Brain microvascular endothelial cell (primary cell): Measurements from ENCODE around the gene ADGRD1.

Experiments used
- DNase-seq: peaks from one replicate; pipeline ENCODE4 v3.0.0-alpha.2; 2020
- H3K27ac ChIP-seq: fragments of 250-450 bp; sonication (Bioruptor Pico); 2 replicates; pipeline ENCODE4 v1.5.1; 2020; ENCODE audit warnings: mild to moderate bottlenecking, moderate library complexity
- H3K27me3 ChIP-seq: fragments of 250-450 bp; sonication (Bioruptor Pico); replicated peaks from 2 replicates; pipeline ENCODE4 v1.5.1; 2020; ENCODE audit warnings: mild to moderate bottlenecking
- H3K36me3 ChIP-seq: fragments of 250-450 bp; sonication (Bioruptor Pico); replicated peaks from 2 replicates; pipeline ENCODE4 v1.5.1; 2020; ENCODE audit warnings: mild to moderate bottlenecking
- H3K4me3 ChIP-seq: 2 replicates; pipeline ENCODE4 v1.5.1; 2011; ENCODE audit warnings: low read depth, mild to moderate bottlenecking, control low read depth, low read length, moderate library complexity
- CTCF ChIP-seq: IDR thresholded peaks from 2 replicates; pipeline ENCODE4 v1.5.1; 2011; ENCODE audit warnings: low read depth, mild to moderate bottlenecking, moderate library complexity, low read length, control low read depth, inconsistent platforms; ENCODE audit errors: missing control alignments
- in situ Hi-C: cut with HindIII; loops from 2 replicates; pipeline ENCODE4 v1.10.0; 2017; ENCODE audit warnings: low sequenced_read_pairs, low pct_ligation_motif_present

Gene ADGRD1

GRCh38 chr12:131089531-131090273 lies 136.0 kb downstream of the ADGRD1 start:
- no peaks in the 10 kb centered on the region for H3K36me3 ChIP-seq
- no peak for TF ChIP-seq CTCF
- no peak overlapping the region for H3K4me3 ChIP-seq
- in situ Hi-C loops, result no loop called here
- DNase-seq, result no peak
- H3K27ac ChIP-seq, result no peak overlapping the region
- H3K27me3 ChIP-seq, result no peaks in the 10 kb centered on the region

DNA sequence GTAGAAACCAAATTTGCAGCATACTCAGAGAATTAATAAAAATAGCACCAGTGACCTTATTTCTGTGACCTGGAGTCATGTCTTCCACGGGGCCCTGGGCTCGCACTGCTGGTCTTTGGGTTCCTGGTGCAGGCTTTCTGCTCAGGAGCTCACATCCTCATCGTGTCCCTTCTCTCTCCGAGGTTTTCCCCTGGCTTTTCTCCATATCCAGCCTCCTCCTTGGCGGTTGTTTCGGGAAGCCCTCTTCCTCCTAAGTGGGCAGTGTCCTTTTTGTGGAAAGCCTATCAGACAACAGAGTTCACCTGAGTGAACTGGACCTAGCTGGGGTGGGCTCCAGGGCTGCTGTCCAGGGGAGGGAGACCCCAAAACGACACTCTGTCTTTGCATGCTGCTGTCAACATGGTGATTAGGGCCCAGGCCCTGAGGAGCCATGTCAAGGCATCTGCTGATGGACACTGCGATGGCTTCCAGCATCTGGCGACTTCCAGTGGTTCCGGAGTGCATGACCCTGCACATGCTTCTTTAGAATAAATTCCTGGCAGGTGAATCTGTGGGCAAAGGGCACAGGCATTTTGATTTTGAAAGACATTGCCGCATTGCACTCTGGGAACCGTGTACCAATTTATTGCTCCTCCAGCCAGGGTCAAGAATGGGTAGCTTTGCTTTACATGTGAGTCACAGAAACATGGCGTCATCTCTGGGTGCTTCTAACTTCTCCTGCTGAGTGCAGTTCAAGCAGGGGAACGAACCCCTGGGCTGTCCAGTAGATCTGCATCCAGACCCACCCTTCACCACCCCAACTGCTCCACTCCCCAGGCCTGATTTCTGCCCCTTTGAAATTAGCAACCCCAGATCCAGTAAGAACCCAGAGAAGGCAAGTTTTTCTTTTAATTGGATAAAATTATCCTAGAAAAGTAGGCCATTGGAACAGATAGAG lies 136.8 kb downstream of the ADGRD1 start:
- no peak for TF ChIP-seq CTCF
- no peaks in the 10 kb centered on the region for H3K36me3 ChIP-seq
- in situ Hi-C loops, result no loop called here
- H3K27me3 ChIP-seq, result no peaks in the 10 kb centered on the region
- DNase-seq, result no peak
- no peak overlapping the region for H3K27ac ChIP-seq
- H3K4me3 ChIP-seq, result no peak overlapping the region

DNA sequence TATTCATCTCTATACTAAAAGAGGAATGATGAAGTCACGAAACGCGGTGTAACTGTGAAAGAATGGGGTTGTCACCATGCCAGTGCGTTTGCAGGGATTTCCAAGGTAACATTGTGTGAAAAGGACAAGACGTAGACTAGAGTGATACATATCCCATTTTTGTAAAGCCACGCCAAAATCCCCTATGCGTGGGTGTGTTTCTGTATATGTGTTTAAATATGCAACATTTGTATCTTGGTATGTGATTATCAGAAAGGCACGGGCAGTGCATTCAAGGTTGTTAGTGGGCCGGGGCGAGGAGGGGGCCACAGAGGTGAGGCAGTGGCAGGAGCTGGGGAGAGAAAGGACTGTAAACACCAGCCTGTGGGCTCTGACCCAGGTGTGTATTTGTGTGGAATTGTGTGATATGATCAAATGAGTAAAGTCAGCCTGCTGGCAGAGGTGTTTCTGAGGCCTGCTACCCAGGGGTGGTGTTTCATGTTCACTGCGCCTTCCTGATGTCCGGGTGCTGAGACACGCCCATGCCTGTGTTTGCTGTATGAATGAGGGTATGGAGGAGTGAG lies 137.8 kb downstream of the ADGRD1 start:
- TF ChIP-seq CTCF, result no peak
- no peak overlapping the region for H3K27ac ChIP-seq
- H3K36me3 ChIP-seq, result no peaks in the 10 kb centered on the region
- no peak overlapping the region for H3K4me3 ChIP-seq
- in situ Hi-C loops, result no loop called here
- H3K27me3 ChIP-seq, result no peaks in the 10 kb centered on the region
- no peak for DNase-seq

- no peak for DNase-seq
- H3K27ac ChIP-seq, result no peak overlapping the region
- H3K36me3 ChIP-seq, result no peaks in the 10 kb centered on the region
- TF ChIP-seq CTCF, result no peak
- no peaks in the 10 kb centered on the region for H3K27me3 ChIP-seq
- H3K4me3 ChIP-seq, result no peak overlapping the region
- in situ Hi-C loops, result no loop called here
Observed at GRCh38 chr12:131091976-131092691, 138.4 kb downstream of the ADGRD1 start.

DNA sequence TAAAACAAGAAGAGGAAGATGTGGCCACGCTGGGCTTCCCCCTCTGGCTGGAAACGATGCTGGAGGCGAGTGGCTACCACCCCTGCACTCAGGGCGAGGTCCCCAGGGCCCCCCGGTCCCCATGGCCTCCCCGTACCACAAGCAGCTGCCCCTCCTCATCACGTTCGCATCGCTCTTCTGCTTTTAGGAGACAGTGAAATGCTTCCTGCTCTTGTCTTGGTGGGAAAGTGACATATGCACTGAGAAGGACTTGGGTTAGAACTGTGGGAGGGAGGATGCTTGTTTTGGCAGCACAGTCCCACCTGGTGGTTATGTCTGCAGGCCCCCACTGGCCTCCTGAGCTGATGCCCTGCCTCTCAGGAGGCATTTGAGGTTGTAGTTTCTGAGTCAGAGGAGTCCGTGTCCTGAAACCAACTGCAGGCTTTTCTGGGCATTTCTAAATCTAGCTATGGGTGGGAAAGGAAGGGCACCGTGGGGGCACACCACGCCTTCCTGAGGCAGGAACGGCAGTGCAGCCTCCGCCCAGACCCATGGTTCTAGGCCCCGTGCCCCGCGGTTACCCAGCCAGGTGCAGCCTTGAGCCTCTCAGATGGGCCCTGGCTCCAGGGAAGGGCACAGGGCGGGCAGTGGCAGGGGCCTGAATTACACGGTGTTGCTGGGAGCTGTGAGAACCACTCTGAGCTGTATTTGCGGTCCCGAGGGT lies 139.3 kb downstream of the ADGRD1 start:
- no peak for TF ChIP-seq CTCF
- no peaks in the 10 kb centered on the region for H3K36me3 ChIP-seq
- no peak overlapping the region for H3K4me3 ChIP-seq
- H3K27me3 ChIP-seq, result no peaks in the 10 kb centered on the region
- no peak overlapping the region for H3K27ac ChIP-seq
- DNase-seq, result no peak
- in situ Hi-C loops, result no loop called here
